Stomach (tissue), 9 donors: ENCODE data around the gene FAM217B. TPM values are rescaled to one million over a fixed set of nuclear protein-coding genes. Genes with fewer than 3 reads are reported as not detected.
A peak's percentile ranks its signal among the peaks of the same experiment; 100 is the strongest.
"Not testable (repeated sequence)": the region's sequence is repeated elsewhere in the genome, so short reads cannot be mapped to it uniquely, and the experiment has no call there.

Source experiments
- DNase-seq, 2 donors: peaks; one replicate each; pipeline versions ENCODE4 v3.0.0 to v3.0.0-alpha.2; 2013 to 2019
- H3K27ac ChIP-seq, 5 donors: fragments of 200-600 bp in 4 of 5; sonication (generic) in 4 of 5; one replicate each; pipeline ENCODE4 v1.5.1; 2013 to 2019; ENCODE audit warnings: mild to moderate bottlenecking in 1 of 5, moderate library complexity in 1 of 5
- H3K27me3 ChIP-seq, 3 donors: fragments of 200-600 bp; sonication (generic); one replicate each; pipeline ENCODE4 v1.5.1; 2017 to 2019; ENCODE audit warnings: mixed run types in 1 of 3
- H3K36me3 ChIP-seq, 4 donors: fragments of 200-600 bp; sonication (generic); 1 replicate in 3 of 4; 2 replicates in 1 of 4; pipeline ENCODE4 v1.5.1; 2016 to 2019
- H3K4me1 ChIP-seq, 4 donors: fragments of 200-600 bp; sonication (generic); one replicate each; pipeline ENCODE4 v1.5.1; 2016 to 2019
- H3K4me3 ChIP-seq, 4 donors: fragments of 200-600 bp; sonication (generic) in 3 of 4; one replicate each; pipeline ENCODE4 v1.5.1; 2016 to 2019; ENCODE audit warnings: mild to moderate bottlenecking in 1 of 4
- H3K9me3 ChIP-seq, 4 donors: fragments of 200-600 bp; sonication (generic); one replicate each; pipeline ENCODE4 v1.5.1; 2016 to 2019
- EP300 ChIP-seq: sonication (generic); formaldehyde crosslinking; IDR thresholded peaks from one replicate; pipeline ENCODE4 v1.6.1; 2017; ENCODE audit warnings: antibody characterized with exemption
- POLR2A ChIP-seq, 4 donors: fragments of 450-650 bp; IDR thresholded peaks; one replicate each; pipeline ENCODE4 v1.6.1; 2016; ENCODE audit warnings: antibody characterized with exemption in 4 of 4, control low read depth in 2 of 4, mild to moderate bottlenecking in 1 of 4, moderate library complexity in 1 of 4
- POLR2AphosphoS5 ChIP-seq, 3 donors: sonication (generic); formaldehyde crosslinking; IDR thresholded peaks; one replicate each; pipeline ENCODE4 v1.6.1; 2016; ENCODE audit warnings: antibody characterized with exemption in 3 of 3
- WGBS, 5 donors: extraction: QIAGEN DNeasy Blood & Tissue Kit in 3 of 5; methylation state at CpG; one replicate each; pipeline versions ENCODE4 v1.1.5 to v1.1.7; 2013 to 2018; 5-methylcytosine and 5-hydroxymethylcytosine counted together
- intact Hi-C: fragments of 100-400 bp; cut with DNase I; formaldehyde crosslinking; loops from one replicate; pipeline ENCODE4 v1.15.1; 2023; ENCODE audit warnings: low total_unique reads
- polyA plus RNA-seq, 3 donors: library from polyadenylated mRNA; stranded (reverse); fragments of 200-250 nt; gene quantifications; one replicate each; pipeline ENCODE4 v1.2.3, GENCODE V29; 2013
- total RNA-seq, 5 donors: library from RNA; depleted of rRNA; stranded (reverse); fragments of >200 nt; gene quantifications; one replicate each; pipeline versions ENCODE4 v1.1.0 to v1.2.3, GENCODE V29; 2014 to 2016
- TF ChIP-seq, protein P1 (sequence below), 7 experiments: fragments of 450-650 bp in 4 of 7; fragments of 200-600 bp in 3 of 7; sonication (generic) in 3 of 7; IDR thresholded peaks; one replicate each; pipeline ENCODE4 v1.5.1; 2016 to 2019; ENCODE audit warnings: antibody characterized with exemption in 7 of 7, control low read depth in 2 of 7, mild to moderate bottlenecking in 1 of 7
- donor health status: healthy with polysubstance abuse.
- donor health status: Bipolar disorder and iron deficiency.
- donor health status: healthy.

Gene FAM217B
- total and polyA plus RNA-seq, 8 donors, result 1.6 to 17.9 (median 2.9) TPM

DNA sequence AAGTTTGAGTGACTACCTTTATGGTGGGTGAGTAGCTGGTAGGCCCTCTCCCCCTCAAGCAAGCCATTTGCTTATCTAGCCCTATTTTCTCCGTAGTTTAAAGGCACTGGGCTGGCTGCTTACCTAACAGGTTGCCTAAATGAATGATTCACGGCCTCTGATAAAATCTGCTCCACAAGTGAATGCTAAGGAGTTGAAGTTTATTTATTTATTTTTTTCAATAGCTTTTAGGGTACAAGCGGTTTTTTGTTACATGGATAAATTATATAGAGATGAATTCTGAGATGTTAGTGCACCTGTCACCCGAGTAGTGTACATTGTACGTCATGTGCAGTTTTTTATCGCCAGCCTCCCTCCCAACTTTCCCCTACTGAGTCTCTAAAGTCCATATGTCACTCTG is 9.7 kb downstream of the FAM217B start:
- H3K27me3 ChIP-seq, result peaks cover 0 to 5% (median 0%) of the 10 kb centered on the region in 3 donors
- H3K9me3 ChIP-seq, result no peaks in the 10 kb centered on the region
- H3K36me3 ChIP-seq, result peaks cover 0 to 19% (median 12%) of the 10 kb centered on the region in 4 donors
- H3K27ac ChIP-seq, result no peak overlapping the region
- intact Hi-C loops, result no loop called here
- DNase-seq, result no peak
- H3K4me1 ChIP-seq, result peaks cover 0 to 42% (median 8%) of the 10 kb centered on the region in 4 donors
- TF ChIP-seq, protein P1, sequence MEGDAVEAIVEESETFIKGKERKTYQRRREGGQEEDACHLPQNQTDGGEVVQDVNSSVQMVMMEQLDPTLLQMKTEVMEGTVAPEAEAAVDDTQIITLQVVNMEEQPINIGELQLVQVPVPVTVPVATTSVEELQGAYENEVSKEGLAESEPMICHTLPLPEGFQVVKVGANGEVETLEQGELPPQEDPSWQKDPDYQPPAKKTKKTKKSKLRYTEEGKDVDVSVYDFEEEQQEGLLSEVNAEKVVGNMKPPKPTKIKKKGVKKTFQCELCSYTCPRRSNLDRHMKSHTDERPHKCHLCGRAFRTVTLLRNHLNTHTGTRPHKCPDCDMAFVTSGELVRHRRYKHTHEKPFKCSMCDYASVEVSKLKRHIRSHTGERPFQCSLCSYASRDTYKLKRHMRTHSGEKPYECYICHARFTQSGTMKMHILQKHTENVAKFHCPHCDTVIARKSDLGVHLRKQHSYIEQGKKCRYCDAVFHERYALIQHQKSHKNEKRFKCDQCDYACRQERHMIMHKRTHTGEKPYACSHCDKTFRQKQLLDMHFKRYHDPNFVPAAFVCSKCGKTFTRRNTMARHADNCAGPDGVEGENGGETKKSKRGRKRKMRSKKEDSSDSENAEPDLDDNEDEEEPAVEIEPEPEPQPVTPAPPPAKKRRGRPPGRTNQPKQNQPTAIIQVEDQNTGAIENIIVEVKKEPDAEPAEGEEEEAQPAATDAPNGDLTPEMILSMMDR (IDR thresholded peaks at IDR 0.05), result no peak
- TF ChIP-seq POLR2A (IDR thresholded peaks at IDR 0.05), result no peak
- no peak for TF ChIP-seq EP300
- no peak for TF ChIP-seq POLR2AphosphoS5 (IDR thresholded peaks at IDR 0.05)
- no peak overlapping the region for H3K4me3 ChIP-seq
- 90 to 95% (median 94%) methylated on average over 6 of the region's 6 CpGs for WGBS, 5 donors

DNA sequence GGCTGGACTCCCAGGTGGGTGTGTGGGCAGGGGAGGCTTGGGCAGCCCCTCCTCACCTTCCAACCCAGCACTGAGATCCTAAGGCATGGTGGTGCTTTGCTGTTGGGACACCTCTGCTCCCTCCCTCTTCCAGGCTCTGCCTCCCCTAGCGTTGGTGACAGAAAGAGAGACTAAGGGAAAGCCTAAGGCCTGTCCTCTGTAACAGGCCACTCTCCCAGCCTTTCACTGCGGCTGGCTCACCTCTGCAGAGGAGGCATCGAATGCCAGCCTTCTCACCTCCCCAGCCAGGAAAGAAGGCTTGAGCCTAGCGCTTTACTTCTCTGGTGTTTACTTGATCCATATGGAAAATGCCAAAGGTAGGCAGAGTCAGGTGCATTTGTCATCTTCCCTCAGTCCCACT is 14.5 kb downstream of the FAM217B start:
- WGBS, 5 donors, result 93 to 100% (median 96%) methylated on average over 3 to 4 of the region's 4 CpGs
- Histone ChIP-seq H3K36me3 (peaks cover 0 to 24% (median 4%) of the 10 kb centered on the region in 4 donors), H3K27ac (no peak overlapping the region), H3K27me3 (peaks cover 0 to 21% (median 0%) of the 10 kb centered on the region in 3 donors), H3K4me1 (peaks cover 0 to 12% (median 5%) of the 10 kb centered on the region in 4 donors), H3K9me3 (no peaks in the 10 kb centered on the region), H3K4me3 (no peak overlapping the region)
- TF ChIP-seq, protein P1 (IDR thresholded peaks at IDR 0.05), result no peak
- TF ChIP-seq POLR2AphosphoS5 (IDR thresholded peaks at IDR 0.05) (no peak), EP300 (no peak), POLR2A (IDR thresholded peaks at IDR 0.05) (no peak)
- DNase-seq, result no peak
- intact Hi-C loops, result no loop called here

DNA sequence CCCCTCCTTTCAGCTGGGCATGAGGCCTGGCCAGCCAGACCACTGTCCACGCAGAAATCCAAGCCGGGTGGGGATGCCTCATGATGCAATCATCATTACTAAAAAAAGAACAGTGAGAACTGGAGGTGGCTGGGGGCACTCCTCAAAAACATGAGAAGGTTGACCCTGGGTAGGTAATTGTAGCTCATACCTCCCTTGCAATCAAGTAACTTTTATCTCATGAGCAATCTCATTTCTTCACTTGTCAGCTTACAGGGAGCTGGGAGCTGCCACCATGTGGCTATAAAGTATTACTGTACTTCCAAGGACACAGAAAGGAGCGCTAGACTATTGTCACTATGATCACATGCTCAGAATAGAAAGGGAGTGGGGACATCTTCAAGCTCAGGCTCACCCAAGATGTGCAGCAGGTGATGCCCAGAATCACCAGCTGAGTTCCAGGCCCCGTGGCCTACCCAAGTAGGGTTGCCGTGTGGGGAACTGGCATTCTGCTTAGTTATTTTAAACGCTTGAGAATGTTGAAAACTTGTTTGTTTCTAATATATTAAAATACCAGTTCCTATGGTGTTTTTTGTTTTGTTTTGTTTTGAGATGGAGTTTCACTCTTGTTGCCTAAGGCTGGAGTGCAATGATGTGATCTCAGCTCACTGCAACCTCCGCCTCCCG is 15.1 kb downstream of the FAM217B start:
- Histone ChIP-seq H3K27ac (no peak overlapping the region), H3K27me3 (peaks cover 0 to 25% (median 0%) of the 10 kb centered on the region in 3 donors), H3K36me3 (peaks cover 0 to 21% (median 2%) of the 10 kb centered on the region in 4 donors), H3K4me1 (peaks cover 0 to 9% (median 5%) of the 10 kb centered on the region in 4 donors), H3K9me3 (no peaks in the 10 kb centered on the region), H3K4me3 (no peak overlapping the region)
- WGBS, 5 donors, result 73 to 81% (median 78%) methylated on average over 8 of the region's 8 CpGs
- peak in 1 of 2 donors; percentile 31 for DNase-seq
- TF ChIP-seq, protein P1 (IDR thresholded peaks at IDR 0.05), result peak in 2 of 7 experiments; percentile 15 to 19
- TF ChIP-seq POLR2AphosphoS5 (IDR thresholded peaks at IDR 0.05), result no peak
- intact Hi-C loops, result no loop called here

DNA sequence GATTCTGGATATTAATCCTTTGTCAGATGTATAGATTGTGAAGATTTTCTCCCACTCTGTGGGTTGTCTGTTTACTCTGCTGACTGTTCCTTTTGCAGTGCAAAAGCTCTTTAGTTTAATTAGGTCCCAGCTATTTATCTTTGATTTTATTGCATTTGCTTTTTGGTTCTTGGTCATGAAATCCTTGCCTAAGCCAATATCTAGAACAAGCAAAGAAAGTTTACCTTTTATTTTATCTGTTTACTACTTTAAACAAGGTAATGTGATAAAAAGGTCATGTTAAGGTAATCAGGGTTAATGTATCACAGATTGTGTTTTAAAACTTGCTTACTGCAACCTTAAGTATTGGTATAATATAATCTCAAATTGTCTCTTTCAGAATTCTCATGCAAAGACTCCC is 17.4 kb downstream of the FAM217B start:
- intact Hi-C loops, H3K4me1 ChIP-seq: not testable (repeated sequence)

DNA sequence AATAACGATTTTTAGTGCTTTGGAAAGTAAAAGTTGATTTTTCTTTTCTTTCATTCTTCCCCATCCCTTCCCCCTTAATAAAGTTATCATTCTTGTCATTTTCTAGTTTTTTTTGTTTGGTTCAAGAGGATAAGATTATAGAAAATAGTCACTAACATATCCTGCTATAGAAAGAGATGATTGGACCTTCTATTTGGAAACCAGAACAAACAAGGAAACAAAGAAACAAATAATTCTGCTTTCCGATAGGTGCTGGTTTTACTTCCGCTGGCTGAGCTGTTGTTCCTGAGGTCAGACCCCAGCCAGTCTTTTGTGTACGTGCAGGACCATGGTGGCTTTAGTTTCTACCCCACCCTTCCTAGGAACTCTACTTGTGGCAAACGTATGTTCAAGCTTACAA is 17.9 kb downstream of the FAM217B start, which contains the start of gene CDH26:
Gene CDH26, plus strand, starts transcription at position 301 of the 400 bp plus-strand sequence. CDS start 304 bp downstream, outside the sequence.
- H3K4me1 ChIP-seq, result peaks cover 0 to 9% (median 5%) of the 10 kb centered on the region in 4 donors
- H3K36me3 ChIP-seq, result peaks cover 0 to 12% (median 2%) of the 10 kb centered on the region in 4 donors
- no peaks in the 10 kb centered on the region for H3K9me3 ChIP-seq
- no peak for TF ChIP-seq POLR2AphosphoS5 (IDR thresholded peaks at IDR 0.05)
- TF ChIP-seq, protein P1 (IDR thresholded peaks at IDR 0.05), result no peak
- TF ChIP-seq EP300, result no peak
- no peak for TF ChIP-seq POLR2A (IDR thresholded peaks at IDR 0.05)
- intact Hi-C loops, result no loop called here
- H3K27ac ChIP-seq, result no peak within 1 kb of the TSS
- DNase-seq, result peak in 1 of 2 donors; percentile 26
- peaks cover 0 to 30% (median 0%) of the 10 kb centered on the region in 3 donors for H3K27me3 ChIP-seq
- no peak within 1 kb of the TSS for H3K4me3 ChIP-seq
- WGBS, 5 donors, result 35 to 65% (median 54%) methylated on average over 5 of the region's 5 CpGs

More for the DNA sequence above, 17.4 kb downstream of the FAM217B start:
- Histone ChIP-seq H3K36me3 (peaks cover 0 to 12% (median 2%) of the 10 kb centered on the region in 4 donors), H3K27me3 (peaks cover 0 to 30% (median 0%) of the 10 kb centered on the region in 3 donors)
- not testable (repeated sequence) for H3K9me3 ChIP-seq, H3K4me3 ChIP-seq, DNase-seq, H3K27ac ChIP-seq
